NCI-H2107 treated with DMSO at 0.1 percent for 48 hours (cell line): ENCODE results near the gene APOC4.

Experiments used
- DNase-seq: peaks from one replicate; lab custom pipeline; 2025; ENCODE audit not compliant: unreplicated experiment; lab: John Stamatoyannopoulos, UW

APOC4 gene

DNA sequence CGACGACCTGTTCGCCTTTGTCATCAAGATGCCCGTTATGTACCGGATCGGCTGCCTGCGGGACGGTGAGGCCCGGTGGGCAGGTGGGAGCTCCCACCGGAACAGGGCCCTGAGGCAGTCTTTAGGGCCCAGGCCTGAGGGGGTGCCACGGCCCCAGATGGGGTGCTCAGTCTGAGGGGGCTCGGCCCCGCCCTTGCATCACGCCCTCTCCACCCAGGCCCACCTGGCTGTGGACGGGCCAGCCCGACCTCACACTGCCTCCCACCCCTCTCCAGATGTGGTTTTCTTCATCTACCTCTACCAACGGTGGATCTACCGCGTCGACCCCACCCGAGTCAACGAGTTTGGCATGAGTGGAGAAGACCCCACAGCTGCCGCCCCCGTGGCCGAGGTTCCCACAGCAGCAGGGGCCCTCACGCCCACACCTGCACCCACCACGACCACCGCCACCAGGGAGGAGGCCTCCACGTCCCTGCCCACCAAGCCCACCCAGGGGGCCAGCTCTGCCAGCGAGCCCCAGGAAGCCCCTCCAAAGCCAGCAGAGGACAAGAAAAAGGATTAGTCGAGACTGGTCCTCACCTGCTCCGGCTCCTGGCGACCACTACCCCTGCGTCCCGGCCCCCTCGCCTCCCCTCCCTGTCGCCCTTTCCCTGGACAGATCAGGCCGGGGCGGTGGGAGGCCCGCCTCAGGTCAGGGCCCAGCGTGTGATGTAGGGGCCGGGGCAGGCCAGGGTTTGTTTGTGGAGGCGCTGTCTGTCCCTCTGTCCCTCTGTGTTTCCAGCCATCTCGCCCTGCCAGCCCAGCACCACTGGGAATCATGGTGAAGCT, 50.5 kb downstream of the APOC4 start:
- no peak for DNase-seq

DNA sequence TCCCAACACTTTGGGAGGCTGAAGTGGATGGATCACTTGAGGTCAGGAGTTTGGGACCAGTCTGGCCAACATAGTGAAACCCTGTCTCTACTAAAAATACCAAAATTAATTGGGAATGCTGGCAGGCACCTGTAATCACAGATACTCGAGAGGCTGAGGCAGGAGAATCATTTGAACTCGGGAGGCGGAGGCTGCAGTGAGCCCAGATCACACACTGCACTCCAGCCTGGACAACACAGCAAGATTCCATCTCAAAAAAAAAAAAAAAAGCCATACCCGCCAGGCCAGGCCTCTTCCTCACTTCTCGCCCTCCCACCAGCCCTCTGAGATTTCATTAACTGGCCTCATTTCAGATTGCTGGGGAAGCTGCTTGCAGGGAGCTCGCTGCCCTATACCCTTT, 51.5 kb downstream of the APOC4 start:
- no peak for DNase-seq

DNA sequence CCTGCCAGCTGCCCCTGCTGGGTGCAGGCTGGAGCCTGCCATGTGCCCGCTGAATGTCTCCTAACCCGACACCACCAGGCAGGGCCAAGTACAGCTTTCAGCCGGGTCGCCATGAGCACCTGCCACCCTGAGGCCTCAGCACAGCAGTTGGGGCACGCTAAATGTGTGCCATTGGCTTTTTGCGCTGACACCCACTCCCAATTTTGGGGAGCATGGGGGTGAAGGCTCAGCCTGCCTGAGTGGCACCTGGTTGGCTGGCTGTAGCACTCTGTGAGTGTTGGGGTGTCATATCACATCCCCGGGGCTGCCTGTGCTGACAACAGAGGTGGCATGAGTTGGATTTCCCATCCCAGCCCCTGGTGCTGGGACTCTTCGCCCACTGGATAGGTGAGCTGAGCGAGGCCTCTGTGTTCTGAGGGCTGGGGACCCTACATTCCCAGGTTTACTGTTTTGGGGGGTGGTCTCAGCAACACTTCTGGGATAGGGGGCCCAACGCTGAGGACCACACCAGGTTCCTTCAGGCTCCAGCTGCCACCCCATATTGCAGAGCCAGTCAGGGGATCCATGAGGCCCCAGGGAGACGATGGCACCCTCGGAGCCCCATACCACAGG, 52.0 kb downstream of the APOC4 start:
- no peak for DNase-seq
